PFSK-1 (cell line): ENCODE results near the gene NOP14.

Experiments
- FOXP2 ChIP-seq: optimal IDR thresholded peaks from 2 replicates; pipeline ENCODE3; 2011; ENCODE audit warnings: borderline replicate concordance, control low read depth, inconsistent platforms; ENCODE audit not compliant: insufficient read depth; ENCODE audit errors: extremely low read length, extremely low read depth
- POLR2AphosphoS5 ChIP-seq: IDR thresholded peaks from 2 replicates; pipeline ENCODE4 v1.6.1; 2012; ENCODE audit warnings: low read depth, mild to moderate bottlenecking, control low read depth, low read length, moderate library complexity
- SIN3A ChIP-seq: IDR thresholded peaks from 2 replicates; pipeline ENCODE4 v1.6.1; 2012; ENCODE audit warnings: mild to moderate bottlenecking, low read length, moderate library complexity, borderline replicate concordance; ENCODE audit not compliant: insufficient read depth
- TF ChIP-seq, protein P1 (sequence below), 2 experiments: IDR thresholded peaks; 2 replicates each; pipeline versions ENCODE4 v1.6.1 to v1.8.0; 2011 to 2012; ENCODE audit warnings: low read depth in 2 of 2, low read length in 2 of 2, control low read depth in 1 of 2, inconsistent platforms in 1 of 2, mild to moderate bottlenecking in 1 of 2, moderate library complexity in 1 of 2; ENCODE audit not compliant: insufficient read depth in 1 of 2

DNA sequence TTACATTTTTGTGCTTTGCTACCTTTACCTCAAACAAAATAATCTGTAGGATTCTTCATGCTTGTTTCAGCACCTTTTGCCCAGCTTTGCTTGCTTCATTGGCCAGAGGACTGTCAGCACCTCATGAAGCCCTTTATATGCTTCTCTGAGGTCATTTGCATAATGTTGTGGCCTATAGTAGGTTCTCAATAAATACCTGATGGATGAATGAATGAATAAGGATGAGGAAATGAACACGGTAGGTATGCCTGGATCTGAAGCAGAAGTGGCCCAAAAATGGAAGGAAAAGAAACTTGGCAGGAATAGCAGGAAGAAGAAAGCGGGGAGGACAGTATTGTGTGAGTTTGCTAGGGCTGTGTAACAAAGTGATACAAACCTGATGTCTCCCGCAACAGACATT, 8.1 kb upstream of the NOP14 start:
- no peak for TF ChIP-seq POLR2AphosphoS5
- TF ChIP-seq SIN3A: no peak
- TF ChIP-seq, protein P1, sequence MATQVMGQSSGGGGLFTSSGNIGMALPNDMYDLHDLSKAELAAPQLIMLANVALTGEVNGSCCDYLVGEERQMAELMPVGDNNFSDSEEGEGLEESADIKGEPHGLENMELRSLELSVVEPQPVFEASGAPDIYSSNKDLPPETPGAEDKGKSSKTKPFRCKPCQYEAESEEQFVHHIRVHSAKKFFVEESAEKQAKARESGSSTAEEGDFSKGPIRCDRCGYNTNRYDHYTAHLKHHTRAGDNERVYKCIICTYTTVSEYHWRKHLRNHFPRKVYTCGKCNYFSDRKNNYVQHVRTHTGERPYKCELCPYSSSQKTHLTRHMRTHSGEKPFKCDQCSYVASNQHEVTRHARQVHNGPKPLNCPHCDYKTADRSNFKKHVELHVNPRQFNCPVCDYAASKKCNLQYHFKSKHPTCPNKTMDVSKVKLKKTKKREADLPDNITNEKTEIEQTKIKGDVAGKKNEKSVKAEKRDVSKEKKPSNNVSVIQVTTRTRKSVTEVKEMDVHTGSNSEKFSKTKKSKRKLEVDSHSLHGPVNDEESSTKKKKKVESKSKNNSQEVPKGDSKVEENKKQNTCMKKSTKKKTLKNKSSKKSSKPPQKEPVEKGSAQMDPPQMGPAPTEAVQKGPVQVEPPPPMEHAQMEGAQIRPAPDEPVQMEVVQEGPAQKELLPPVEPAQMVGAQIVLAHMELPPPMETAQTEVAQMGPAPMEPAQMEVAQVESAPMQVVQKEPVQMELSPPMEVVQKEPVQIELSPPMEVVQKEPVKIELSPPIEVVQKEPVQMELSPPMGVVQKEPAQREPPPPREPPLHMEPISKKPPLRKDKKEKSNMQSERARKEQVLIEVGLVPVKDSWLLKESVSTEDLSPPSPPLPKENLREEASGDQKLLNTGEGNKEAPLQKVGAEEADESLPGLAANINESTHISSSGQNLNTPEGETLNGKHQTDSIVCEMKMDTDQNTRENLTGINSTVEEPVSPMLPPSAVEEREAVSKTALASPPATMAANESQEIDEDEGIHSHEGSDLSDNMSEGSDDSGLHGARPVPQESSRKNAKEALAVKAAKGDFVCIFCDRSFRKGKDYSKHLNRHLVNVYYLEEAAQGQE (IDR thresholded peaks at IDR 0.05; ENCODE audit: insufficient read depth in 1 of 2, low read depth in 2 of 2, low read length in 2 of 2): no peak
- no peak for TF ChIP-seq FOXP2
